GM19328 (cell line): Measurements from ENCODE around the gene BMP10.

Experiments used
- ATAC-seq: cut with Tn5 transposase; IDR thresholded peaks from one replicate; pipeline ENCODE4 v1.9.1; 2021; ENCODE audit warnings: mild to moderate bottlenecking, moderate library complexity; ENCODE audit not compliant: unreplicated experiment

The BMP10 gene

DNA sequence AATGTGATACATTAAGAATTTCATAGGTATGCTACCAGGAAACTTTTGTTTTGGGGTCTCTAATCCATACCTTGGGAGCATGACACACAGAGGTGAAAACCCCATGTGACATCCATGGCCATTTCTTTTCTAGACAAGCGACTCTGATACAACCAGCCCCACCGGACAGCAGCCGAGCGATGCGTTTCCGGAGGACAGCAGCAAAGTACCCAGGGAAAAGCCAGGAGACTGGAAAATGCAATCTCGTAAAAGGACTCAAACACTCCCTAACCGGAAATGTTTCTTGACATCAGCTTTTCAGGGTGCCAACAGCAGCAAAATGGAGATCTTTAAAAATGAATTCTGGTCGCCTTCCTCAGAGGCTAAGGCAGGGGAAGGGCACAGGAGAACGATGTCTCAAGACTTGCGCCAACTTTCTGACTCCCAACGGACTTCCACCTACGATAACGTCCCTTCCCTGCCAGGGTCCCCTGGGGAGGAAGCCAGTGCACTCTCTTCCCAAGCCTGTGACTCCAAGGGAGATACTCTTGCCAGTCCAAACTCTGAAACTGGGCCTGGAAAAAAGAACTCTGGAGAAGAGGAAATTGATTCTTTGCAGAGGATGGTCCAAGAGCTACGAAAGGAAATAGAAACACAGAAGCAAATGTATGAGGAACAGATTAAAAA lies 48.9 kb downstream of the BMP10 start:
- no peak for ATAC-seq

DNA sequence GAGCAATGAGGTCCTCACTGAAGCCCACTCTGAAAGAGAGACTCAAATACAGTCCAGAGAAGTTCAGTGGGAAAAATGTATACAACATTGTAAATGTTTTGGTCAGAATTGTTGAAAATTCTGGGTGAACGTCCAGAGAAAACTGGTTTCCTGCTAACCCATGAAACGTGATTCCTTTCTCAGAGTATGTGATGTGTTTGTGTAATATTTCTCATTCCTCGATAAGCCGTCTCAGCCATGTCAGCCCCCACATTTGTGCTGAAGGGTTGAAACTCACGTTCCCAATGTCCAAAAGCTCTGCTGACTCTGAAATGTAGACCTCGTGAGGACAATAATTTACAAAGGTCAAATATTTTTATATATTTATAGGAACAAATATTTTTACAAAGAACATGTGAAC lies 51.6 kb downstream of the BMP10 start:
- ATAC-seq = no peak

DNA sequence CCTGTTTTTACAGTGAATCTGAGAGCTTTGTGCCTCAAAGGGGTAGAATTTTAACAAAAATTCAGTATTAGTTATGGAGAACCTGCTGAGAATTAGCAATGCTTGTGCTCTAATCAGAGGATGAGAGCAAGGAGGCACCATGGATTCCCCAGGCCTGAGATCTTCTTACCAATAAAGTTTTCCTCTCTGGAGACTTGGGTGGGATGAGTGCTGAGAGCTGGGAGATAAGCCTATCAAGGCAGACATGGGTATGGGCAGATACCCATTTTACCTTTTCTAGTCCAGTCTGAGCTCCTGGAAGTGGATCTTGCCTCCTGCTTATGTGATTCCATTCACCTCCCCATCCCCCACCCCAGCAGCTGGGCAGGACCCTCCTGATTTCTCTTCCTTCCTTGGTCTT lies 53.9 kb downstream of the BMP10 start:
- no peak for ATAC-seq
